ENCODE data around the gene TACR2. TPM values are rescaled to one million over a fixed set of nuclear protein-coding genes. Genes with fewer than 3 reads are reported as not detected.

TACR2 gene
- total and polyA plus RNA-seq, 2 of the 13 experiments (the other 11 are each of a cell fraction or from before 2014, with no cell fraction given): 0.04 TPM; not detected in 1

GRCh38 chr10:69392481-69393000 is 24.2 kb downstream of the TACR2 start (continued):
- TF ChIP-seq HMGXB4 (CRISPR knock-in tag; IDR thresholded peaks at IDR 0.05; ENCODE audit: borderline replicate concordance in 1 of 2, low read depth in 1 of 2) (0 out of 4 replicates have a peak, but pooled peaks of 1 of the 2 experiments have one; percentile 35), SALL1 (CRISPR knock-in tag; IDR thresholded peaks at IDR 0.05) (peak; percentile 42; the same call in 1 of the 2 replicates), NR2F6 (IDR thresholded peaks at IDR 0.05) (no peak), NR2F6 (CRISPR knock-in tag; IDR thresholded peaks at IDR 0.05) (peak; percentile 15; the same call in 1 of the 2 replicates), CCDC6 (CRISPR knock-in tag; IDR thresholded peaks at IDR 0.05) (no peak), ZNF30 (CRISPR knock-in tag; IDR thresholded peaks at IDR 0.05) (no peak), ZNF770 (CRISPR knock-in tag; IDR thresholded peaks at IDR 0.05) (0 out of 2 replicates have a peak, but pooled peaks have one; percentile 11), MIXL1 (CRISPR knock-in tag; IDR thresholded peaks at IDR 0.05) (peak; percentile 17; the same call in 1 of the 2 replicates), FOXM1 (CRISPR knock-in tag; IDR thresholded peaks at IDR 0.05) (no peak), ZBTB38 (CRISPR knock-in tag; IDR thresholded peaks at IDR 0.05) (0 out of 2 replicates have a peak, but pooled peaks have one; percentile 34), MBNL3 (CRISPR knock-in tag; conservative IDR thresholded peaks at IDR 0.05) (no peak), ZNF331 (CRISPR knock-in tag; IDR thresholded peaks at IDR 0.05) (no peak), ZNF678 (CRISPR knock-in tag; IDR thresholded peaks at IDR 0.05) (no peak), TCF7 (IDR thresholded peaks at IDR 0.05; ENCODE audit: low read depth) (no peak), ZNF407 (CRISPR knock-in tag; IDR thresholded peaks at IDR 0.05; ENCODE audit: not compliant biosample characterization) (no peak), YY1 (IDR thresholded peaks at IDR 0.05; ENCODE audit: insufficient read depth, insufficient replicate concordance, low read depth, low read length) (peak; percentile 64), SMC3 (IDR thresholded peaks at IDR 0.05; ENCODE audit: low read length) (peak; percentile 87)

All from HepG2 (cell line).